GM12874 (cell line): ENCODE results near the gene PSMD12.

Source experiments
- TF ChIP-seq, protein P1 (sequence below): IDR thresholded peaks from 2 replicates; pipeline ENCODE4 v1.5.1; 2011; ENCODE audit warnings: low read depth, mild to moderate bottlenecking, control low read depth, low read length, moderate library complexity; ENCODE audit not compliant: insufficient read depth

The PSMD12 gene

DNA sequence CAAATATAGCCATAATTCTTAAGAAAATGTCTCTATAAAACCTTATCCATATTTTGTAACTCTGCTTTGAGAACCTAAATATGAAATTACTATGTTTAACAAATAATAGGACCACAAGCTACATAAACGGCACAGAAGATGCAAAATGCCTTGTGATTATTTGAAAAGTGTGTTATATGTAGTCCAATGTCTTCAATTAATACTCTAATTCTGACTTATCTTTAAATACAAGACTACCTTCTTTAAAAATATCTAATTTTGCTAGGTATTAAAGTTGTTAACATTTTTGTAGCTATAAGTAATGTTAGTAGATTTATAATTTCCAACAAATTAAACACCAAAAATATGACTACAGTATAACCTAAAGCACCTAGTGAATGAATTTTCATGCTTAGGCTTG is 17.0 kb downstream of the PSMD12 start:
- TF ChIP-seq, protein P1, sequence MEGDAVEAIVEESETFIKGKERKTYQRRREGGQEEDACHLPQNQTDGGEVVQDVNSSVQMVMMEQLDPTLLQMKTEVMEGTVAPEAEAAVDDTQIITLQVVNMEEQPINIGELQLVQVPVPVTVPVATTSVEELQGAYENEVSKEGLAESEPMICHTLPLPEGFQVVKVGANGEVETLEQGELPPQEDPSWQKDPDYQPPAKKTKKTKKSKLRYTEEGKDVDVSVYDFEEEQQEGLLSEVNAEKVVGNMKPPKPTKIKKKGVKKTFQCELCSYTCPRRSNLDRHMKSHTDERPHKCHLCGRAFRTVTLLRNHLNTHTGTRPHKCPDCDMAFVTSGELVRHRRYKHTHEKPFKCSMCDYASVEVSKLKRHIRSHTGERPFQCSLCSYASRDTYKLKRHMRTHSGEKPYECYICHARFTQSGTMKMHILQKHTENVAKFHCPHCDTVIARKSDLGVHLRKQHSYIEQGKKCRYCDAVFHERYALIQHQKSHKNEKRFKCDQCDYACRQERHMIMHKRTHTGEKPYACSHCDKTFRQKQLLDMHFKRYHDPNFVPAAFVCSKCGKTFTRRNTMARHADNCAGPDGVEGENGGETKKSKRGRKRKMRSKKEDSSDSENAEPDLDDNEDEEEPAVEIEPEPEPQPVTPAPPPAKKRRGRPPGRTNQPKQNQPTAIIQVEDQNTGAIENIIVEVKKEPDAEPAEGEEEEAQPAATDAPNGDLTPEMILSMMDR = no peak

DNA sequence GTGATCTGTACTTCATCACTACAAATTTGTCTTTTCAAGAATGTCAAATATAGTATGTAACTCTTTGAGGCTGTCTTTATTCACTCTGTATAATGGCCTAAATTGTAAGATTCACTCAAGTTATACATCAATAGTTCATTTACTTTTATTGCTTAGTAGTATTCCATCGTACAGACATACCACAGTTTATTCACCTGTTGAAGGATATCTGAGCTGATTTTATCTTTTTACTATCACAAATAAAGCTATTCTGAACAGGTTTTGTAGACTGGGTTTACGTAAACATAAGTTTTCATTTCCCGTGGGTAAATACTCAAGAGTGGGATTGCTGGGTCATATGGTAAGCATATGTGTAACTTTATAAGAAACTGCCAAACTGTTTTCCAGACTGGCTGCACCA is 18.6 kb downstream of the PSMD12 start:
- TF ChIP-seq, protein P1 = no peak

DNA sequence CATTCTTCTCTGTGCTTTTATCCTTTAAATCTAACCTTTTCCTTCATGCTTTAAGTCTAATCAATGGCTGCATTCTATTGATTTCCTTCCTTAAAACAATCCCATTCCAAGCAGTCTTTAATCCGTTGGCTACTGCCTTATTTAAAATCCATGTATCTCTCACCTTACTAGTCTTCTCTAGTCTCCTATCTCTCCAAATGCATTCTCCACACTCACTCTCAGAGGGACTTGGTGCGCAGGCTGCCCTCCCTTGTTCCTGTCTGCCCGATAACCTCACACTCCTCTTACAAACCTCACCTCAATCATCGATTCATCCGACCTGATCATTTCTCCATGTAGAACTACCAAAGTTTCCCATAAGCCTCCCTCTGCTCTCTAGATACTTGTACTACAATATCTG is 23.1 kb downstream of the PSMD12 start:
- TF ChIP-seq, protein P1 = no peak

DNA sequence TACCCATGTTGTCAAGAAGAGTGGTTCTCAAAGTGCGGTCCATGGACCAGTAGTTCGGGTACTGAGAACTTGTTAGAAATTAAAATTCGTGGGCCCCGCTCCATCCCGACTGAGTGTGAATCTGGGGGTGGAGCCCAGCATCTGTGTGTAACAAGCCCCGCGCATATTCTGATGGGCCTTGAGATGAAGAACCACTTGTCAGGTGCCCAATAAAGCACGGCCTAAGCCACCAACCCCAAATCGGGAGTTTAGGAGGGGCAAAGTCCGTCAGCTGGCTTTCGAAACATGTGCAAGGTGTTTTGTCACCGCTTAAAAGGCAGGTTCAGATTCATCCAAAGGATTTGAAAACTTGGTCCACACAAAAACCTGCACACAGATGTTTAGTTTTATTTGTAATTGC is 29.5 kb downstream of the PSMD12 start:
- TF ChIP-seq, protein P1 = no peak

DNA sequence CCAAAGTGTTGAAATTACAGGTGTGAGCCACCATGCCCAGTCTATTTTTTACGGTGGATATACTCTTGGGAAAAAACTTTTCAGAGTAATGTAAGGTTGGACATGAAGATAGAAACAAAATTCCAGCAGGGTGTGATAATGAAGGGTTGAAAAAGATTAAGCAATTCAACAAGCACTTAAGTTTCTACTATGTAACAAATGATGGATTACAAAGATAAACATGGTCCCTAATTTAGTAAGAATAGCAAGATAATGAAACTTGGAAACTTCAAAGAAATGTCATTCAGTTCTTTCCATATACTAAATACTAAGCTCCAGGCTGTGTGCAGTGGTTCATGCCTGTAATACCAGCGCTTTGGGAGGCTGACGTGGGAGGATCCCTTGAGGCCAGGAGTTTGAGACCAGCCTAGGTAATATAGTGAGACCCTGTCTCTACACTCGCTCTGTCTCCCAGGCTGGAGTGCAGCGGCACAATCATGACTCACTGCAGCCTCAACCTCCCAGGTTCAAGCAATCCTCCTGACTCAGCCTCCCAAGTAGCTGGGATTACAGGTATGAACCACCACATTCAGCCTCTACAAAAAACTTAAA is 31.0 kb downstream of the PSMD12 start:
- TF ChIP-seq, protein P1 = no peak

DNA sequence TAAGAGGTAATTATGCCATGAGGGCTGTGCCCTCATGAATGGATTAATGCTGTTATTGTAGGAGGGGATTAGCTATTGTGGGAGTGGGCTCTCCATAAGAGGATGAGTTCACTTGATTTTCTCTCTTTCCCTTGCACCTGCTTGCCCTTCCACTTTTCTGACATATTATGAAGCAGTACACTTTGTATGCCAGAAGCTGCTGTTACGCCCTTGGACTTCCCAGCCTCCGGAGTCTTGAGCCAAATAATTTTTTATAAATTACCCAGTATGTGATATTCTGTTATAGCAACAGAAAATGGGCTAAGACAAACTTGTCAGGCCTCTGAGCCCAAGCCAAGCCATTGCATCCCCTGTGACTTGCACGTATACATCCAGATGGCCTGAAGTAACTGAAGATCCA is 38.4 kb downstream of the PSMD12 start:
- TF ChIP-seq, protein P1 = no peak

DNA sequence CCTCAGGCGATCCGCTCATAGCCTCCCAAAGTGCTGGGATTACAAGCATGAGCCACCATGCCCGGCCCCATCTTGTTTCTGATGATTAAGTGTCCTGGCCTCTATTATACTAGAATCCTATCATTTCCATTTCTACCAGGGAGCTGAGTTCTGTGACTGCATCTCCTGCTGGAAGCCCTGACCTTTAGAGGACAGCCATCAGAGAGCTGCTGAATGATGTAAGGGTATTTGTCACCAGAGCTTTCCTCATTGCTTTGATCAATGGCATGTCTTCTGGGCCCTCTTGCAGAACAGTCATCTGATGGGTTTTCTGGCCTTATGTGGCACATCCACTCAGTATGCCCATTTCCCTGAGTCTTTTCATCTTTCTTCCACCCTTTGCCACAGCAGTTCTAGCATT is 39.9 kb downstream of the PSMD12 start:
- TF ChIP-seq, protein P1 = no peak
